GM10266 (cell line): ENCODE results near the gene ETV6.

Experiments
- DNase-seq: peaks from one replicate; pipeline ENCODE4 v3.0.0; 2012; ENCODE audit errors: extremely low spot score
- CTCF ChIP-seq: IDR thresholded peaks from 2 replicates; pipeline ENCODE4 v1.5.1; 2012; ENCODE audit warnings: mild to moderate bottlenecking, low read depth; ENCODE audit not compliant: control insufficient read depth, insufficient read depth; ENCODE audit errors: missing control alignments

ETV6 gene

GRCh38 chr12:11645391-11645790, 4.1 kb upstream of the ETV6 start:
- no peak for TF ChIP-seq CTCF
- DNase-seq: no peak

- DNase-seq: peak; percentile 86
- no peak for TF ChIP-seq CTCF
These were observed 711 bp upstream of the ETV6 start for GRCh38 chr12:11648514-11649412.

GRCh38 chr12:11650286-11651281, 1.1 kb downstream of the ETV6 start:
- peak; percentile 12 for TF ChIP-seq CTCF
- DNase-seq: peak; percentile 43

GRCh38 chr12:11651381-11651780, 1.9 kb downstream of the ETV6 start:
- DNase-seq: no peak
- no peak for TF ChIP-seq CTCF

GRCh38 chr12:11651785-11652184, 2.3 kb downstream of the ETV6 start:
- no peak for DNase-seq
- no peak for TF ChIP-seq CTCF

GRCh38 chr12:11652351-11653040, 3.0 kb downstream of the ETV6 start:
- no peak for TF ChIP-seq CTCF
- peak; percentile 65 for DNase-seq
